ENCODE results near the gene LPAR1. TPM values are rescaled to one million over a fixed set of nuclear protein-coding genes. Genes with fewer than 3 reads are reported as not detected.

The LPAR1 gene
- total RNA-seq, 1 donor from 2014 or later = 36.0 TPM

GRCh38 chr9:110958847-110959246 lies 79.4 kb downstream of the LPAR1 start:
- Histone ChIP-seq H3F3A (ENCODE audit: low read depth) (no peaks in the 10 kb centered on the region), H3K4me2 (no peak overlapping the region), H4K20me1 (ENCODE audit: low read depth) (no peaks in the 10 kb centered on the region), H3K36me3 (peaks cover 18% of the 10 kb centered on the region), H3K27ac (no peak overlapping the region), H3K79me2 (ENCODE audit: low read depth) (peaks cover 27% of the 10 kb centered on the region), H3K9me3 (ENCODE audit: low read depth) (peaks cover 10% of the 10 kb centered on the region), H3K4me1 (no peaks in the 10 kb centered on the region), H3K4me3 (no peak overlapping the region), H3K9ac (no peak overlapping the region), H3K27me3 (no peaks in the 10 kb centered on the region), H2AFZ (replicated peaks) (no peak overlapping the region)
- no peak for DNase-seq (ENCODE audit: low spot score)
- Mint-ChIP-seq H3K27me3 (ENCODE audit: insufficient read depth, low read depth) (no peaks in the 10 kb centered on the region), H3K36me3 (peaks cover 36% of the 10 kb centered on the region), H3K27ac (no peak overlapping the region), H3K4me1 (no peaks in the 10 kb centered on the region), H3K4me3 (no peak overlapping the region), H3K9me3 (peaks cover 39% of the 10 kb centered on the region)
- TF ChIP-seq EZH2 (IDR thresholded peaks at IDR 0.05) (no peak), EZH2phosphoT487 (IDR thresholded peaks at IDR 0.05) (no peak), CTCF (IDR thresholded peaks at IDR 0.05) (no peak)

- peaks cover 41% of the 10 kb centered on the region for H3K9me3 Mint-ChIP-seq
- H3K27ac Mint-ChIP-seq = no peak overlapping the region
- no peaks in the 10 kb centered on the region for H3K4me1 ChIP-seq
- no peak overlapping the region for H3K4me3 ChIP-seq
- no peak overlapping the region for H3K4me3 Mint-ChIP-seq
- H3K27me3 Mint-ChIP-seq (ENCODE audit: insufficient read depth, low read depth) = no peaks in the 10 kb centered on the region
- TF ChIP-seq EZH2phosphoT487 (IDR thresholded peaks at IDR 0.05) (no peak), CTCF (IDR thresholded peaks at IDR 0.05) (no peak), EZH2 (IDR thresholded peaks at IDR 0.05) (no peak)
- peaks cover 3% of the 10 kb centered on the region for H4K20me1 ChIP-seq (ENCODE audit: low read depth)
- H3F3A ChIP-seq (ENCODE audit: low read depth) = no peaks in the 10 kb centered on the region
- H3K36me3 ChIP-seq = peaks cover 16% of the 10 kb centered on the region
- H3K79me2 ChIP-seq (ENCODE audit: low read depth) = peaks cover 53% of the 10 kb centered on the region
- no peak overlapping the region for H3K4me2 ChIP-seq
- H3K4me1 Mint-ChIP-seq = no peaks in the 10 kb centered on the region
- no peak overlapping the region for H2AFZ ChIP-seq (replicated peaks)
- no peak for DNase-seq (ENCODE audit: low spot score)
- no peak overlapping the region for H3K27ac ChIP-seq
- peaks cover 34% of the 10 kb centered on the region for H3K36me3 Mint-ChIP-seq
- no peaks in the 10 kb centered on the region for H3K27me3 ChIP-seq
- peaks cover 10% of the 10 kb centered on the region for H3K9me3 ChIP-seq (ENCODE audit: low read depth)
- no peak overlapping the region for H3K9ac ChIP-seq
Measured at GRCh38 chr9:110954822-110955291, 83.4 kb downstream of the LPAR1 start.

DNA sequence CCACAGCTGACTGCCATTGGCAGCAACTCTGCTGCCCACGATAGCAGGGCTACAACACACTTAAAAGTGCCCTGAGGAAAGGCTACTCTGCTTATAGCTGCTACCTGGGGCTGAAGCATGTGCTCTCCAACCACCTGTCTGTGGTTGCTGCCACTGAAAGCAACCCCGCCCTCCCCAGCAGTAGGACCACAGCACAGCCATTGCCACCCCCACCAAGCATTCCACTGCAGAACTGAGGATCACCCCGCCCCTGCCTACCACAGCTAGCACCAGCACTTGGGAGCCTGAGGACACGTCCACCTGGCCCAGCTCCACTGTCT lies 85.8 kb downstream of the LPAR1 start:
- Histone ChIP-seq H3K4me3 (no peak overlapping the region), H3K9me3 (ENCODE audit: low read depth) (no peaks in the 10 kb centered on the region), H3K4me1 (no peaks in the 10 kb centered on the region), H3F3A (ENCODE audit: low read depth) (no peaks in the 10 kb centered on the region), H3K9ac (no peak overlapping the region), H3K79me2 (ENCODE audit: low read depth) (peaks cover 60% of the 10 kb centered on the region), H3K27me3 (no peaks in the 10 kb centered on the region), H2AFZ (replicated peaks) (no peak overlapping the region), H3K4me2 (no peak overlapping the region), H4K20me1 (ENCODE audit: low read depth) (peaks cover 9% of the 10 kb centered on the region), H3K36me3 (peaks cover 2% of the 10 kb centered on the region), H3K27ac (no peak overlapping the region)
- no peak for DNase-seq (ENCODE audit: low spot score)
- Mint-ChIP-seq H3K27ac (no peak overlapping the region), H3K9me3 (peaks cover 25% of the 10 kb centered on the region), H3K4me3 (no peak overlapping the region), H3K36me3 (peaks cover 19% of the 10 kb centered on the region), H3K27me3 (ENCODE audit: insufficient read depth, low read depth) (no peaks in the 10 kb centered on the region), H3K4me1 (no peaks in the 10 kb centered on the region)
- TF ChIP-seq EZH2phosphoT487 (IDR thresholded peaks at IDR 0.05) (no peak), EZH2 (IDR thresholded peaks at IDR 0.05) (no peak), CTCF (IDR thresholded peaks at IDR 0.05) (no peak)
